Measurements from ENCODE around the gene ADGRB2. TPM values are rescaled to one million over a fixed set of nuclear protein-coding genes. Genes with fewer than 3 reads are reported as not detected.

Gene ADGRB2
- total and polyA plus RNA-seq, 2 donors (not counting 1 experiment from before 2014, with no cell fraction given), result 4.4 to 10.4 TPM

GRCh38 chr1:31755850-31756492 lies 8.2 kb downstream of the ADGRB2 start:
- H3K4me2 ChIP-seq (ENCODE audit: extremely low read depth, insufficient read depth, low read length), result no peak overlapping the region
- H3K9ac ChIP-seq (ENCODE audit: insufficient read depth, low read length), result no peak overlapping the region
- no peaks in the 10 kb centered on the region for H3K27me3 ChIP-seq (ENCODE audit: control insufficient read depth, insufficient read depth, low read length)
- DNase-seq (ENCODE audit: low read depth in 2 of 2), result no peak
- H4K20me1 ChIP-seq (ENCODE audit: control insufficient read depth, extremely low read depth, insufficient read depth, low read length), result no peaks in the 10 kb centered on the region
- peaks cover 16% of the 10 kb centered on the region for H3K4me1 ChIP-seq (ENCODE audit: control insufficient read depth, extremely low read depth, insufficient read depth, low read length)
- H3K27ac ChIP-seq (ENCODE audit: insufficient read depth, low read length), result no peak overlapping the region
- H3K36me3 ChIP-seq (ENCODE audit: control insufficient read depth, insufficient read depth, low read length), result no peaks in the 10 kb centered on the region
- H2AFZ ChIP-seq (ENCODE audit: low read length), result no peak overlapping the region
- TF ChIP-seq EZH2 (IDR thresholded peaks at IDR 0.05; ENCODE audit: low read length, missing control alignments) (no peak), CTCF (conservative IDR thresholded peaks at IDR 0.05 in 1 of 2, IDR thresholded peaks at IDR 0.05 in 1 of 2; ENCODE audit: low read depth in 1 of 2, low read length in 2 of 2) (no peak)
- H3K4me3 ChIP-seq (replicated peaks in 1 of 4; ENCODE audit: control extremely low read depth in 1 of 4, insufficient read depth in 1 of 4, low read depth in 3 of 4, low read length in 4 of 4), result no peak overlapping the region
- H3K79me2 ChIP-seq (ENCODE audit: control insufficient read depth, insufficient read depth, low read length), result no peaks in the 10 kb centered on the region
- no peaks in the 10 kb centered on the region for H3K9me3 ChIP-seq (ENCODE audit: control insufficient read depth, insufficient read depth, low read depth, low read length)

GRCh38 chr1:31755197-31755611 lies 8.9 kb downstream of the ADGRB2 start:
- H3K9me3 ChIP-seq (ENCODE audit: control insufficient read depth, insufficient read depth, low read depth, low read length), result no peaks in the 10 kb centered on the region
- no peaks in the 10 kb centered on the region for H3K27me3 ChIP-seq (ENCODE audit: control insufficient read depth, insufficient read depth, low read length)
- H3K4me2 ChIP-seq (ENCODE audit: extremely low read depth, insufficient read depth, low read length), result no peak overlapping the region
- TF ChIP-seq EZH2 (IDR thresholded peaks at IDR 0.05; ENCODE audit: low read length, missing control alignments) (no peak), CTCF (conservative IDR thresholded peaks at IDR 0.05 in 1 of 2, IDR thresholded peaks at IDR 0.05 in 1 of 2; ENCODE audit: low read depth in 1 of 2, low read length in 2 of 2) (no peak)
- H3K4me3 ChIP-seq (replicated peaks in 1 of 4; ENCODE audit: control extremely low read depth in 1 of 4, insufficient read depth in 1 of 4, low read depth in 3 of 4, low read length in 4 of 4), result no peak overlapping the region
- H3K79me2 ChIP-seq (ENCODE audit: control insufficient read depth, insufficient read depth, low read length), result no peaks in the 10 kb centered on the region
- H3K4me1 ChIP-seq (ENCODE audit: control insufficient read depth, extremely low read depth, insufficient read depth, low read length), result peaks cover 20% of the 10 kb centered on the region
- H2AFZ ChIP-seq (ENCODE audit: low read length), result no peak overlapping the region
- H3K27ac ChIP-seq (ENCODE audit: insufficient read depth, low read length), result no peak overlapping the region
- peak in 1 of 2 donors; percentile 31 for DNase-seq (ENCODE audit: low read depth in 2 of 2)
- no peaks in the 10 kb centered on the region for H4K20me1 ChIP-seq (ENCODE audit: control insufficient read depth, extremely low read depth, insufficient read depth, low read length)
- H3K9ac ChIP-seq (ENCODE audit: insufficient read depth, low read length), result no peak overlapping the region
- H3K36me3 ChIP-seq (ENCODE audit: control insufficient read depth, insufficient read depth, low read length), result no peaks in the 10 kb centered on the region

- Histone ChIP-seq H3K4me3 (replicated peaks in 1 of 4; ENCODE audit: control extremely low read depth in 1 of 4, insufficient read depth in 1 of 4, low read depth in 3 of 4, low read length in 4 of 4) (no peak overlapping the region), H3K79me2 (ENCODE audit: control insufficient read depth, insufficient read depth, low read length) (no peaks in the 10 kb centered on the region), H3K27me3 (ENCODE audit: control insufficient read depth, insufficient read depth, low read length) (no peaks in the 10 kb centered on the region), H2AFZ (ENCODE audit: low read length) (no peak overlapping the region), H3K9me3 (ENCODE audit: control insufficient read depth, insufficient read depth, low read depth, low read length) (no peaks in the 10 kb centered on the region), H3K4me2 (ENCODE audit: extremely low read depth, insufficient read depth, low read length) (no peak overlapping the region), H4K20me1 (ENCODE audit: control insufficient read depth, extremely low read depth, insufficient read depth, low read length) (no peaks in the 10 kb centered on the region), H3K36me3 (ENCODE audit: control insufficient read depth, insufficient read depth, low read length) (no peaks in the 10 kb centered on the region), H3K4me1 (ENCODE audit: control insufficient read depth, extremely low read depth, insufficient read depth, low read length) (peaks cover 16% of the 10 kb centered on the region), H3K9ac (ENCODE audit: insufficient read depth, low read length) (no peak overlapping the region), H3K27ac (ENCODE audit: insufficient read depth, low read length) (no peak overlapping the region)
- no peak for TF ChIP-seq EZH2 (IDR thresholded peaks at IDR 0.05; ENCODE audit: low read length, missing control alignments)
- no peak for TF ChIP-seq CTCF (conservative IDR thresholded peaks at IDR 0.05 in 1 of 2, IDR thresholded peaks at IDR 0.05 in 1 of 2; ENCODE audit: low read depth in 1 of 2, low read length in 2 of 2)
- DNase-seq (ENCODE audit: low read depth in 2 of 2), result no peak
Observed at GRCh38 chr1:31754397-31754796, 9.7 kb downstream of the ADGRB2 start.
